H54 (cell line): Measurements from ENCODE around the gene RGS2.

Source experiments
- DNase-seq: peaks from one replicate; pipeline ENCODE4 v3.0.0; 2011; ENCODE audit warnings: low spot score, mixed read lengths; ENCODE audit not compliant: insufficient read length
- FAIRE-seq: peaks from 3 replicates; lab custom pipeline; 2011; peaks lifted over from hg19 to GRCh38; lab: Jason Lieb, UNC
- POLR2A ChIP-seq: IDR thresholded peaks from 2 replicates; pipeline ENCODE4 v1.6.1; 2011; ENCODE audit warnings: low read depth, mild to moderate bottlenecking, low read length

RGS2 gene

DNA sequence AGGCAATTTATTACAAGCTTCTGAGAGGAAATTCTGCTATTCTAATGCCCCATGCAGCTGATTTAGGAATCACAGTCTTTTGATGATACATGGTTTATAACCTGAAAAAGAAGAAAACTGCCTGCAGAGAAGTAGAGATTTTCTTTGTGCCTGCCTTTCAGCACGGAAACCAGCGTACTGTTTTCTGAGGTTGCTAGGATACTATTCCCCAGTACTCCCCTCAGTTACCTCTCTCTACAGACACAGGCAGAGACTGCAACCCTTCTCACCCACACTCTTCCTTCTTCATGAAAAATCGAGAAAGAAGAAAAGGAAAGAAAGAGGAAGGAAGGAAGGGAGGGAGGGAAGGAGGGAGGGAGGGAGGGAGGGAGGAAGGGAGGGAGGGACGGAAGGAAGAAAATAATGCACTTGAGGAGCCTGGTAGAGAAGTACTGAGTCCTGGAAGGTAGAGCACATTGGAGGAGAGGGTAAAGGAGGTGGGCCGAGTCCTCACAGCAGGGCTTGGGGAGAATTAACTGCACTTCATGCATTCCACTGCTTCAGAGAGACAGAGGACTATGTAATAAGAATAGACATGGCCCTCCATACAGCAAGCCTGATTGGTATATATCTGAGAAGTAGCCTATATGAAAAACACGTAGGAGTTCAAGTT, 21.9 kb downstream of the RGS2 start:
- DNase-seq (no peak), FAIRE-seq (no peak)
- no peak for TF ChIP-seq POLR2A

DNA sequence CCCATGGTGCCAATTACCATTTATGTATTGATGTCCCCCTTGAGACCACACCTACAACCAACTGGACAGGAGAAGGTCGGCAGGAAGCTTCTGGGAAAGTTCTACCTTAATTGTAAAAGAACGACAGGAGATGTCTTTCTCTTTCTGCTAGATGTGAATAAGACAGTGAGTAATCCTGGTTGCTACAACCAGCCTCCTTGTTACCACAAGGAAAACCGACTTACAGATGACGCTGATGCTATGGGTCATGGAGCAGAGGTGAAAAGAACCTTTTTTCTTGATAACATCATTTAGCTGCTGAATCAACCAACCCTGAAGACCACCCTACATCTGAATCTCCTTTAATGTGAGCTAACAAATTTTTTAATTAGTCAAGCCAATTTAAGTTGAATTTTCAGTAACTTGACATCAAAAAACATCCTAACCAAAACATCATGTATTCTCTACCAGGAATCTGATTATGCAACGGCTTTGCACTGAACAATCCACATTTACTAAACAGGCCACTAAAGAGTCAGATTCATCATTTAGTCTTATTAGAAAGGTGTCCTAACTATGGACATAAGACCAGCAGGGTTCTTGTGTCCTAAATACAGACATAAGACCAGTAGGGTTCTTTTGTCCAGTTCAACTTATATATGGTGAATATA, 23.0 kb downstream of the RGS2 start:
- no peak for FAIRE-seq

DNA sequence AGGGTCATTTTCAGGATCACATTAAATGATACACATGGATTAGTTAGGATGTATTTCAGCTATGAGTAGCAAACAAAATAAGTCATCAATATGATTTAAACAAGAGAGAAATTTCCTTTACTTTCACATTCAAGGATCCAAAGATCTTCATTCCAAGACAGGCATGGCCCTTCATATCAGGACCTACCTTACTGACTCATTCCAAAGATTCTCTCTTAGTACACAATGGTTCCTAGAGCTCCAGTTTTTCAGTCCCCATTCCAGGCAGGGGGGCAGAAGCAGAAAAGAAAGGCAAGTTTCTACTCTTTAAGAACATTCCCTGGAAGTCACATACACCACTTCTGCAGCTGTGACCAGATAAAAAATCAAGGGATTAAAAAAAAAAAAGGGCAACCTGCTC, 23.7 kb downstream of the RGS2 start:
- TF ChIP-seq POLR2A, result no peak
- FAIRE-seq, result no peak
- DNase-seq, result no peak

More for the DNA sequence above, 23.0 kb downstream of the RGS2 start:
- TF ChIP-seq POLR2A, result no peak
- DNase-seq, result no peak

DNA sequence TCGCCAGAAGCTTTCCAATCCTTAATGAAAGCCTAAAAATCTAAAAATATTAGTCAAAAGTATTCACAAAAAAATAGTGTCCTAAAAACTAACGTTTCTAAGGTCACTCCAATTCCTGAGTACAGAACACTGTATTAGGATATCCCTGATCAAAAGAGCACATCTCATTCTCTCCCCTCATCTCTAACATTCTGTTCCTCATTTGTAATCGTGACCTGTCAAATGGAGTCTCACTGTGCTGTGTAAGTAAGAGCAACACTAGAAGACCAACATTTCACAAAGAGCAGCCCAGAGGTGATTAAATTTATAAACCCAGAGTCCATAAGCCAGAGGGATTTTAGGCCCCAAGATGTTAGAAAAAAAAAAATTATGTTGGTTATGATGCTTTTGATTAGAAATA, 26.3 kb downstream of the RGS2 start:
- DNase-seq (no peak), FAIRE-seq (no peak)
- no peak for TF ChIP-seq POLR2A

DNA sequence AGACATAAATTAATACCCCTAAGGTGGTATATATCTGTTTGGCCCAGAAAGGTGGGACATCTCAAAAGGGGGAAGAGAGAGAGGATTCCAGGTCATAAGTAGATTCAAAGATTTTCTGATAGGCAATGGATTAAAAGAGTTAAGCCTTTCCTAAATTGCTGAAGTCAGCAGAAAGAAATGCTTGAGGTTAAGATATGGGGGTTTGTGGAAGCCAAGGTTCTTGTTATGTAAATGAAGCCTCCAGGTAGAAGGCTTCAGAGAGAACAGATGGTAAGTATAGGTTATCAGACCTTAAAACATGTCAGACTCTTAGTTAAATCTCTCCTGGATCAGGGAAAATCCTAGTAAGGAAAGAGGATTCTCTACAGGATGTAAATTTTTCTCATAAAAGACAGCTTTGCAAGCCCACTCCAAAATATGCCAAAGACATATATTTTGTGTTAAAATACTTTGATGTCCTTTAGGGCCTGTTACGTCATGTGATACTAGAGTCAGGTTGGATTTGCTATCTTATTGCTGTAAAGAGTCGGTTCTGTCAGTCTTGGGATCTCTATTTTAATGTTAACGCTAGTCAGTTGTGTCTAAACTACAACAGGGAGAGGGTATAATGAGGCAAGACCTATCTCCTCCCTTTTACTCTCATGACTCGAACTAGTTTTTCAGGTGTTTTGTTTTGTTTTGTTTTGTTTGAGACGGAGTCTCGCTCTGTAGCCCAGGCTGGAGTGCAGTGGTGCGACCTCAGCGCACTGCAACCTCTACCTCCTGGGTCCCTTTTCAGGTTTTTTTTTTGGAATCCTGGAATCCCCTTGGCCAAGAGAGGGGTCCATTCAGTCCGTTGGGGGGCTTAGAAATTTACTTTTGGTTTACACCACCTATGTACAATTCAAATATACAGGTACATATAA, 30.6 kb downstream of the RGS2 start:
- FAIRE-seq (no peak), DNase-seq (no peak)
- TF ChIP-seq POLR2A, result no peak

DNA sequence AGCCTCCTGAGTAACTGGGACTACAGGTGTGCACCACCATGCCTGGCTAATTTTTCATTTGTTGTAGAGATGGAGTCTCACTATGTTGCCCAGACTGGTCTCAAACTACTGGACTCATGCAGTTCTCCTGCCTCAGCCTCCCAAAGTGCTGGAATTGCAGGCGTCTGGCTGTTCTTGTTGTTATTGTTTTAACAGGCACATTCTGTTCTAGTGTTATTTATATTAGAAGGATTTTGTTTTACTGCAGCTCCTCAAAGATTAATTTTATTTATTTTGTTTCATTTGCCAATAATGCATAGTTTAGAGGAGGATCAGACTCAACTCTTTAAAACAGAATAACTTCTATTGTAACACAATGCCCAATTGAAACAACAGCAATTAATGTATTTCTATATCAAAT, 35.5 kb downstream of the RGS2 start:
- DNase-seq (no peak), FAIRE-seq (no peak)
- TF ChIP-seq POLR2A, result no peak

DNA sequence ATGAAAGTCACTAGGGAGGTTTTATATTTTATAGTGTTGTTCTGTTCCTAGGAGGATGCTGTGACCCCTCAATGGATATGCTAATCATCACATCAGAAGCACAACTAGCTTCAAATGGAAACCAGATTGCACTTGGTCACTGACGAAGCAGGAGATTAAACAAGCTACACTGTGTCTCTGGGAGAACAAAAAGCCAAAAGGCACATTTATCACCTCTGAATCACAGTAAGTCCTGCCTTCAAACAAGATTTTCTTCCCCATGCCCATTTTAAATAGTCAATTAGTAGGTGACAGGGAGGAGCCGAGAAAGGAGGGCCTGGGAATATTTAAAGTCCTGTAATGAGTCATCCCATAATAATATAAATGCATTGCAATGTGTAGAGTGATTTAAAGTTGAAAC, 38.1 kb downstream of the RGS2 start:
- FAIRE-seq (no peak), DNase-seq (no peak)
- TF ChIP-seq POLR2A, result no peak

DNA sequence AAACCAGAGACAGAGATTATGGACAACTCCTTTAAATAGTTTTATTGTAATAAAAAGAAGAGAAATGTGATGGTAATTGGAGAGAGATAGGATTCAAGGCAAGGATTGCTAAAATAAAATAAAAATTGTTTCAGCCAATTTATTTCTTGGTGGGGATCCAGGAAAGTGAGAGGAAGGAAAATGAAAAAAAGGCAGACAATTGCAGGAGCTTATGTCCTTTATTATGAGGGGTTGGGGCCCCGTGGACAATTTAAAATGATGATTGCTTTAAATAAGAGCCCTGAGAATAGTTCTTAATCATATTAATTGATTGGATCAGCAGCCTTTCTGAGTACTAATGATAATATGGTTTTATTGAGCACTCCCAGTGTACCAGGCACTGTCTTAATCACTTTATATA, 40.2 kb downstream of the RGS2 start:
- DNase-seq (no peak), FAIRE-seq (no peak)
- TF ChIP-seq POLR2A, result no peak

DNA sequence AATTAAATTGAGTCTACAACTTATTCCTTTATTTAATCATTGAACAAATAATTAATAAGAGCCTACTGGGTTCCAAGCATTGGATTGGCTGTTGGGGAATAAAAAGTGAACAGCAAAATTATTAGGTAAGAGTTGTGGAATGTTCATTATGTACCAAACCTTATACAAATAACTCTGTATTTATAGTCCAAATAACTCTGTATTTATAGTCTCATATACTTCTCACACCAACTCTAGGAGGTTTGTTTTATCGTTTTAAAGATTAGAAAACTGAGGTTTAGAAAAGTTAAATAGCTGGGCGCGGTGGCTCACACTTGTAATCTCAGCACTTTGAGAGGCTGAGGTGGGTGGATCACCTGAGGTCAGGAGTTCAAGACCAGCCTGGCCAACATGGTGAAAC, 40.6 kb downstream of the RGS2 start:
- no peak for TF ChIP-seq POLR2A
- DNase-seq (no peak), FAIRE-seq (no peak)

DNA sequence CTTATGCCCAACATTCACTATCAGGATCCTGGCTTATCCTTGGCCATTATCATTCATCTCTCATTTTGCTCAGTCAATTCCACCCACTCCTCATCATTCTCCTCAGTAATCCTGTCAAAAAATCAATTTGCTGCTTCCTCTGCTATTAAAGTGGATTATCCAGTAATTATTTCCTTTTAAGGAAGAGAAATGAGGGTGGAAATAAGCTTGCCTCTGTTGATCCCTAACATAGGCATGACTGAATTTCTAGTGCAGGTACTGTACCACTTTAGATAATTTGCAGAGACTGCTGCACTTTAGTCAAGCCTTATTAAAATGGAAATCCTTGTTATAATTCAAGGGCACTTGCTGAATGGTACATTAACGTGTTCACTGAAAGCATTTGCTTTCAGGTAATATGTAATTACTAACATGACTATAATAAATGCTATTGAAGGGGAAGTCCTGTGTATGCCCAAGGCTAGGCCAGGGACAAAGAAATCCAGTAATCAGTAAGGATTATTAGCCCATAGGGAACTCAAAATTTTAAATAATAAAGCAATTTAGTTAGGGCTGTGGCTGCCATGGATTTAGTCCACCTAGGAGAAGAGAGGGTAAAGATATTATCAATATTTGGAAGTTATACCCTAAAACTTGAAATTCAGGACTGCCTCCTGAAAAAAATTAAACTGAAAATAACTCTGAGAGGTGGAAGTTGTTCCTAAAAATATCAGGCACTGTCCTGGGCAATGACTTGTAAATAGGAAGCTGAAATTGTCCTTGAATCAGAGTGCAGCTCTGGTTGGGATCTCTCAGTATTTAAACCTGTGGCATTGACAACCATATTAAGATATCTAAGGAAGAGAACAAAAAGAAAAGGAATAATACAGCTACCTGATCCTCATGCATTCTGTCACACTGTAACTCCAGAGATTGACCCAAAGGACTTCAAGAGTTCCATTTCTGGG, 43.4 kb downstream of the RGS2 start:
- no peak for TF ChIP-seq POLR2A
- DNase-seq, result no peak
- no peak for FAIRE-seq

DNA sequence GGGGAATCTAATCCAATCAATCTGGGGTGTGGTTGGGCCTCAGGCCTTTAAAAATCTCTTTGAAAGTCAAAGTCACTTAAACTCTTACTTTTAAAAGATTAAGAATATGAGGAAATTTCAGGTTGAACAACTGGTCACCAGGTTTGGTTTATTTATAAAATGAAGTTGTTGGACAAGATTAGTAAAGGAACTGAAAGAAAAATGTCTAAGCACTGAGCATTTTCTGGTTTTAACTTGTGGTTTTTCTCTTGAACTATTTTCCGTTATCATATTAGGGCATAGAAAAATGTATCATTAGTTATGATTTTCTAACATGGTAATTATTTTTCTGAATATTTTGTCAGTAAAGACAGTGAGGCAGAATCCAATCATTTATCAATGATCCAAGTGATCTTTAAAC, 49.6 kb downstream of the RGS2 start:
- FAIRE-seq, result no peak
- no peak for DNase-seq
- no peak for TF ChIP-seq POLR2A

DNA sequence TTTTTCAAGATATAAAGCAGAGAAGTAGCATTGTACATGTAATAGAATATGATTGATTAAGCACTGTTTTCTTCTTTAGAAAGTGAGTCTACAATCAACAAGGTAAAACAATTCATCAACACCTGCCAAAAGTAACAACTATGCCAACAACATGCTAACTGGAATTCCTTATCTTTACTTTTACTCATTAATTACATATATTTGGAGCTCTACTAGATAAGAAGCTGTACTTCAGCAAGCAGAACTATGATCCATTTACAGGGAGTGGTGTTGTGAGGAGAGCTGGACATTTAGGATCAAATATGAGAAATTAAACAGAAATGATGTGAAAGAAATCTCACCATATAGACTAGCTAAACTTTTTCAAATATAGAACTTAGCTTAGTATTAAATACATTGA, 51.0 kb downstream of the RGS2 start:
- FAIRE-seq, result no peak
- TF ChIP-seq POLR2A, result no peak

DNA sequence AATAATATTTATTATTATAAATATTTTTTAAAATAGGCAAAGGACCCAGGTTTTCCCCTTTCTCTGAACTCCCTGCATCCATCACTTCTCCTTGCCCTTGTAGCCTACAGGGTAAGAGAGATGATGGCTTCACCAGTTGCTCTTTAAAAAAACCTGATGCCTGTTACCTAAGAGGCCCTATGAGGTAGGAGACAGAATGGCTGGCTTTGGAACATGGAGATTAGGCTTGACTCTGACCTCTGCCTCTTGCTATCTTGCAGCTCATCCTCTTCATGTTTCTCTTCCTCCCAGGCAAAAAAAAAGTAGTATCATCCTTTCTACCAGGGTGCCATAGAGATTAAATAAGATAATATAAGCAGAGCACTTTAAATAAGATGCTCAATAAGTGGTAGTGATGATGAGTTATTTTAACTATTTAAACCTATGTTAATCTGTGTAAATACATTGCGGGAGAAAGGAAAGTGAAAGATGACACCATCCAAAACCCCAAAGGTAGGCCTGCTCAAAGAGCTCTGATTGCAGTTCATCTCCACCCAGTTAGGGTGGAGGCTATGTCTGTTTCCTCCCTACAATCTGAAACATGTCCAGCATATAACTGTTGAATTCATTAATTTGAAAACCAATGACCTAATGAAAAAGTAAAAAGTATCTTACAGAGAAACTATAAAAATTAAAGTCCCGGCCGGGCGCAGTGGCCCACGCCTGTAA, 51.8 kb downstream of the RGS2 start:
- TF ChIP-seq POLR2A, result no peak
- FAIRE-seq (no peak), DNase-seq (no peak)

More for the DNA sequence above, 51.0 kb downstream of the RGS2 start:
- no peak for DNase-seq
